PFSK-1 (cell line): ENCODE results near the gene PNKP.

Source experiments
- FOXP2 ChIP-seq: optimal IDR thresholded peaks from 2 replicates; pipeline ENCODE3; 2011; ENCODE audit warnings: borderline replicate concordance, control low read depth, inconsistent platforms; ENCODE audit not compliant: insufficient read depth; ENCODE audit errors: extremely low read length, extremely low read depth
- POLR2AphosphoS5 ChIP-seq: IDR thresholded peaks from 2 replicates; pipeline ENCODE4 v1.6.1; 2012; ENCODE audit warnings: low read depth, mild to moderate bottlenecking, control low read depth, low read length, moderate library complexity
- SIN3A ChIP-seq: IDR thresholded peaks from 2 replicates; pipeline ENCODE4 v1.6.1; 2012; ENCODE audit warnings: mild to moderate bottlenecking, low read length, moderate library complexity, borderline replicate concordance; ENCODE audit not compliant: insufficient read depth
- TAF1 ChIP-seq: IDR thresholded peaks from 2 replicates; pipeline ENCODE4 v1.6.1; 2012; ENCODE audit warnings: low read length, control low read depth, borderline replicate concordance; ENCODE audit not compliant: insufficient read depth
- TF ChIP-seq, protein P1 (sequence below), 2 experiments: IDR thresholded peaks; 2 replicates each; pipeline versions ENCODE4 v1.6.1 to v1.8.0; 2011 to 2012; ENCODE audit warnings: low read depth in 2 of 2, low read length in 2 of 2, control low read depth in 1 of 2, inconsistent platforms in 1 of 2, mild to moderate bottlenecking in 1 of 2, moderate library complexity in 1 of 2; ENCODE audit not compliant: insufficient read depth in 1 of 2

PNKP gene

GRCh38 chr19:49875177-49875576, 7.8 kb upstream of the PNKP start:
- TF ChIP-seq FOXP2 = no peak
- TF ChIP-seq, protein P1, sequence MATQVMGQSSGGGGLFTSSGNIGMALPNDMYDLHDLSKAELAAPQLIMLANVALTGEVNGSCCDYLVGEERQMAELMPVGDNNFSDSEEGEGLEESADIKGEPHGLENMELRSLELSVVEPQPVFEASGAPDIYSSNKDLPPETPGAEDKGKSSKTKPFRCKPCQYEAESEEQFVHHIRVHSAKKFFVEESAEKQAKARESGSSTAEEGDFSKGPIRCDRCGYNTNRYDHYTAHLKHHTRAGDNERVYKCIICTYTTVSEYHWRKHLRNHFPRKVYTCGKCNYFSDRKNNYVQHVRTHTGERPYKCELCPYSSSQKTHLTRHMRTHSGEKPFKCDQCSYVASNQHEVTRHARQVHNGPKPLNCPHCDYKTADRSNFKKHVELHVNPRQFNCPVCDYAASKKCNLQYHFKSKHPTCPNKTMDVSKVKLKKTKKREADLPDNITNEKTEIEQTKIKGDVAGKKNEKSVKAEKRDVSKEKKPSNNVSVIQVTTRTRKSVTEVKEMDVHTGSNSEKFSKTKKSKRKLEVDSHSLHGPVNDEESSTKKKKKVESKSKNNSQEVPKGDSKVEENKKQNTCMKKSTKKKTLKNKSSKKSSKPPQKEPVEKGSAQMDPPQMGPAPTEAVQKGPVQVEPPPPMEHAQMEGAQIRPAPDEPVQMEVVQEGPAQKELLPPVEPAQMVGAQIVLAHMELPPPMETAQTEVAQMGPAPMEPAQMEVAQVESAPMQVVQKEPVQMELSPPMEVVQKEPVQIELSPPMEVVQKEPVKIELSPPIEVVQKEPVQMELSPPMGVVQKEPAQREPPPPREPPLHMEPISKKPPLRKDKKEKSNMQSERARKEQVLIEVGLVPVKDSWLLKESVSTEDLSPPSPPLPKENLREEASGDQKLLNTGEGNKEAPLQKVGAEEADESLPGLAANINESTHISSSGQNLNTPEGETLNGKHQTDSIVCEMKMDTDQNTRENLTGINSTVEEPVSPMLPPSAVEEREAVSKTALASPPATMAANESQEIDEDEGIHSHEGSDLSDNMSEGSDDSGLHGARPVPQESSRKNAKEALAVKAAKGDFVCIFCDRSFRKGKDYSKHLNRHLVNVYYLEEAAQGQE (IDR thresholded peaks at IDR 0.05; ENCODE audit: insufficient read depth in 1 of 2, low read depth in 2 of 2, low read length in 2 of 2) = no peak
- TF ChIP-seq SIN3A = no peak
- no peak for TF ChIP-seq TAF1

DNA sequence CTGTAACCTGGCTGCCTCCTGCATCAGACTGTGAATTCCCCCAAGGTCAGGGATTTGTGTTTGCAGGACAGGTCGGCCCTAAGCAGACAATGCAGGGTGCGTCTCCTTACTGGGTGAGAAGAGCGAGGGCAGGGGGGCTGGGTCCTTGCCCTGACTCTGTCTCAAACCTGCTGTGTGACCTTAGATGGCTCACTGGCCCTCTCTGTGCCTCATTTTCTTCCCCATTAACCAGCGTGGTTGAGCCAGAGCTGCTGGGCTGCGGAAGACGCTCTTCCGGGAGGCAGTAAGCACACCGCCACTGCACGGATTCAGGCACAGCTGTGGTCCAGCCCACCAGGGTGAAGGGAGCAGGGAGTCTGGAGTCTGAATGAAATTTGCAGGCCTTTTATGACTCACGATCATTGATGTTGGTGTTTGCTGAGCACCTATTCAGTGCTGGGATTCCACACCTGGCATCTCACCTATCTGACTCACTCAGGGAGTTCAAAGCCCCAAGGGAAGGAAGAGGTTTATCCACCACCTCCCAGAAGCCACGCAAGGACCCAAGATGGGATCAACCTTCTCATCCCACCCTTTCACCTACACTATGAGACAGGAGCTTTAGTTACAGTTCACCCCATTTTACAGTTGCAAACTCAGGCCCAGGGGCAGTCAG, 7.3 kb upstream of the PNKP start:
- TF ChIP-seq, protein P1 (IDR thresholded peaks at IDR 0.05; ENCODE audit: insufficient read depth in 1 of 2, low read depth in 2 of 2, low read length in 2 of 2) = no peak
- no peak for TF ChIP-seq FOXP2
- TF ChIP-seq POLR2AphosphoS5 = no peak; the same call in 1 of the 2 replicates
- no peak for TF ChIP-seq TAF1
- no peak for TF ChIP-seq SIN3A

- no peak for TF ChIP-seq POLR2AphosphoS5
- TF ChIP-seq SIN3A = no peak
- TF ChIP-seq, protein P1 (IDR thresholded peaks at IDR 0.05; ENCODE audit: insufficient read depth in 1 of 2, low read depth in 2 of 2, low read length in 2 of 2) = no peak
- TF ChIP-seq TAF1 = no peak
- TF ChIP-seq FOXP2 = no peak
These were observed 6.5 kb upstream of the PNKP start for GRCh38 chr19:49873834-49874233.

DNA sequence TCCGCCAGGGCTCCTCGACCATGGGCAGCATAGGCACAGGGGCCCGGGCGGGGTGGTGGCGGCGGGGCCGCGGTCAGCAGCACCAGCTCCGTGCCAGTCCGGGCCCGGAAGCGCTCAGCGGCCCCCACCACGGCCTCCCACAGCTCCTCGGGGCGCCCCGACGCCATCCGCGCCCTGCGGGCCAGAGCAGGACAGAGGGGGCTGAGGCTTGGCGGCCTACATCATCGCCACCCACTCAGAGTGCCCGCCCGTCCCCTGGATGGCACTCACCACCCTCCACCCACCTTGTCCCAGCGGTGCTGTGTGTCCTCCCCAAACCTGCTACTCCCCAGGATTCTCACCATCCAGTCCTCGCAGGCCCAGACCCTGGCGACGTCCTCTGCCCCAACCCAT, 5.7 kb upstream of the PNKP start:
- TF ChIP-seq POLR2AphosphoS5 (no peak), SIN3A (no peak), TAF1 (no peak), FOXP2 (no peak)
- TF ChIP-seq, protein P1 (IDR thresholded peaks at IDR 0.05; ENCODE audit: insufficient read depth in 1 of 2, low read depth in 2 of 2, low read length in 2 of 2) = no peak
